GM12874 (cell line): ENCODE results near the gene PLPP1.

Experiments used
- TF ChIP-seq, protein P1 (sequence below): IDR thresholded peaks from 2 replicates; pipeline ENCODE4 v1.5.1; 2011; ENCODE audit warnings: low read depth, mild to moderate bottlenecking, control low read depth, low read length, moderate library complexity; ENCODE audit not compliant: insufficient read depth

PLPP1 gene

GRCh38 chr5:55481293-55481855 is 53.4 kb downstream of the PLPP1 start:
- TF ChIP-seq, protein P1, sequence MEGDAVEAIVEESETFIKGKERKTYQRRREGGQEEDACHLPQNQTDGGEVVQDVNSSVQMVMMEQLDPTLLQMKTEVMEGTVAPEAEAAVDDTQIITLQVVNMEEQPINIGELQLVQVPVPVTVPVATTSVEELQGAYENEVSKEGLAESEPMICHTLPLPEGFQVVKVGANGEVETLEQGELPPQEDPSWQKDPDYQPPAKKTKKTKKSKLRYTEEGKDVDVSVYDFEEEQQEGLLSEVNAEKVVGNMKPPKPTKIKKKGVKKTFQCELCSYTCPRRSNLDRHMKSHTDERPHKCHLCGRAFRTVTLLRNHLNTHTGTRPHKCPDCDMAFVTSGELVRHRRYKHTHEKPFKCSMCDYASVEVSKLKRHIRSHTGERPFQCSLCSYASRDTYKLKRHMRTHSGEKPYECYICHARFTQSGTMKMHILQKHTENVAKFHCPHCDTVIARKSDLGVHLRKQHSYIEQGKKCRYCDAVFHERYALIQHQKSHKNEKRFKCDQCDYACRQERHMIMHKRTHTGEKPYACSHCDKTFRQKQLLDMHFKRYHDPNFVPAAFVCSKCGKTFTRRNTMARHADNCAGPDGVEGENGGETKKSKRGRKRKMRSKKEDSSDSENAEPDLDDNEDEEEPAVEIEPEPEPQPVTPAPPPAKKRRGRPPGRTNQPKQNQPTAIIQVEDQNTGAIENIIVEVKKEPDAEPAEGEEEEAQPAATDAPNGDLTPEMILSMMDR = no peak

DNA sequence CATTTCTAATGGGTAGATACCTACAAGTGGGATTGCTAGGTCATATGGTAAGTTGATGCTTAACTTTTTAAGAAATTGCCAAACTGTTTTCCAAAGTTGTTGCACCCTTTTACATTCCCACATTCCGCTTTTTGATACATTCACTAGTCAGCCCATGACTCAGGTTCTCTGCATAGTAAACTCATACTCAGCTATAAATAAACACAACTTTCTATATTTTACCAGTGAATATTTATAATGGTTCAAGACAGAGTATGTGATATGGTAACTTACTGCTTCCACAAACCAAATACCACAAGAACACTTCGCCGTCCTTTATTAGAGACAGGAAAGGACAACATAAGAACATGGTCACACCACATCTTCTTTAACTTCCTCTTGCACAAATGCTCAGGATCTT is 54.0 kb downstream of the PLPP1 start:
- TF ChIP-seq, protein P1 = no peak

GRCh38 chr5:55472642-55473041 is 62.1 kb downstream of the PLPP1 start:
- TF ChIP-seq, protein P1 = no peak

DNA sequence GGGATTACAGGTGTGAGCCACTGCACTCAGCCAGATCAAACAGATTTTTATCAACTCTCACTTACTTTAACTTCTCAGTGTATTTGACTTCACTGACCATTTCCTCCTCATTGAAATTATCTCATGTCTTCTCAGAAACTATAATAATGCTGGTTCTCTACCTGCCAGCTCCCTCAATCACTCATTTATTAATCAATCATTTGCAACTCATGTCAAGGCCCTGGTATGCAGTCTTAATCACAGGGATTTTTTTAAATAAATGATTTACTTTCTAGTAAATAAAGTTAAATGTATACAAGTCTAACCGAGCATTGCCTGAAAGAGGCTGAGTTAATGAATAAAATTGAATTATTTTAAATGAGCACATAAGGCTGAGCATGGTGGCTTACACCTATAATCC is 63.3 kb downstream of the PLPP1 start:
- TF ChIP-seq, protein P1 = no peak

- TF ChIP-seq, protein P1 = no peak
Observed at GRCh38 chr5:55470282-55470681, 64.5 kb downstream of the PLPP1 start.

- TF ChIP-seq, protein P1 = no peak
Observed at GRCh38 chr5:55469839-55470238, 64.9 kb downstream of the PLPP1 start.

DNA sequence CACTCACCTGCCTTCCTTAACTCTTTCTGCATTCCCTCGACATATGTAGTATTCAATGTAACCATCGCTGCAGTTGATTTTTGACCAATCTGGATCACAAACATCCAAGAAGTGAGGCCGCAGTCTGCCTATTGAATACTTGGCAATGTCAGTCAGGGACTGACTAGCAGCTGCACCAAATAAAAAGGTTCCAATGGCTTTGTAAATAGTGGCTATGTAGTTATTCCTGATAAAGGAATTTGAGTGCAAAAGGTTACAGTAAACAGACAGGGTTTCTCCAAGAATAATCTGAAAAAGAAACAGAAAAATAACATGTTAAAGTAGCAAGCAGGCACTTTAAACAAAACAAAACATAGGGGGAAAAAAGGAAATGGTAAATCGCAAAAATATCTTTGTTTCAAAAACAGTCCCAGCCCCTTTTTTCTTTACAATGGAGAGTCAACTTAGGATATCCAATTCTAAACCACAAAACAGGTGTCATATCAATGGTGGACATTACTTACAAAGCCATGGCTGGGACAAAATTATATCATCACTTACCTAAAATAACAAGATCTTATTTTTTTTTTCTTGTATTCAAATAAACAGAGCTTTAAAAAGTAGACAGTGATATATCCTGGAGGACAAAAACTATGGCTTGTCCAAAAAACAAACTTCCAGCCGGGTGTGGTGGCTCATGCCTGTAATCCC is 66.8 kb downstream of the PLPP1 start:
- TF ChIP-seq, protein P1 = no peak
